GM23338 (cell line): Measurements from ENCODE around the gene UFD1.

Experiments used
- CREB1 ChIP-seq: fragments of 250-450 bp; sonication (Bioruptor Pico); IDR thresholded peaks from 2 replicates; pipeline ENCODE4 v1.5.0; 2020; ENCODE audit warnings: low read depth, mild to moderate bottlenecking, moderate library complexity
- CTCF ChIP-seq, 2 experiments: fragments of 200-600 bp in 1 of 2; sonication (generic) in 1 of 2; conservative IDR thresholded peaks; 2 replicates each; pipeline versions ENCODE4 v1.5.1 to v1.6.1; 2016 to 2017; ENCODE audit warnings: antibody characterized with exemption in 2 of 2, low read depth in 2 of 2, mild to moderate bottlenecking in 2 of 2, moderate library complexity in 1 of 2
- ETS1 ChIP-seq: IDR thresholded peaks from 2 replicates; pipeline ENCODE4 v1.6.1; 2016; ENCODE audit warnings: antibody characterized with exemption
- EZH2 ChIP-seq: fragments of 200-600 bp; sonication (generic); IDR thresholded peaks from one replicate; pipeline ENCODE4 v1.8.0; 2017; ENCODE audit warnings: antibody characterized with exemption, mild to moderate bottlenecking, low read depth; ENCODE audit not compliant: unreplicated experiment
- EZH2phosphoT487 ChIP-seq: fragments of 200-600 bp; sonication (generic); IDR thresholded peaks from one replicate; pipeline ENCODE4 v1.8.1; 2018; ENCODE audit warnings: antibody characterized with exemption; ENCODE audit not compliant: unreplicated experiment
- JUNB ChIP-seq: IDR thresholded peaks from one replicate; pipeline ENCODE4 v1.6.1; 2016; ENCODE audit warnings: antibody characterized with exemption; ENCODE audit not compliant: unreplicated experiment
- NANOG ChIP-seq: IDR thresholded peaks from 2 replicates; pipeline ENCODE4 v1.6.1; 2016; ENCODE audit warnings: antibody characterized with exemption, borderline replicate concordance
- POLR2AphosphoS5 ChIP-seq: IDR thresholded peaks from 2 replicates; pipeline ENCODE4 v1.6.1; 2016; ENCODE audit warnings: antibody characterized with exemption, low read depth
- REST ChIP-seq: IDR thresholded peaks from one replicate; pipeline ENCODE4 v1.6.1; 2018; ENCODE audit warnings: antibody characterized with exemption; ENCODE audit not compliant: unreplicated experiment
- STAT1 ChIP-seq: IDR thresholded peaks from one replicate; pipeline ENCODE4 v1.6.1; 2016; ENCODE audit warnings: antibody characterized with exemption; ENCODE audit not compliant: unreplicated experiment
- ZNF331 ChIP-seq: fragments of 250-450 bp; sonication (Bioruptor Pico); IDR thresholded peaks from 2 replicates; pipeline ENCODE4 v1.5.0; 2020; ENCODE audit warnings: low read depth, mild to moderate bottlenecking, moderate library complexity
- ZNF462 ChIP-seq: fragments of 250-450 bp; sonication (Bioruptor Pico); IDR thresholded peaks from 2 replicates; pipeline ENCODE4 v1.5.0; 2020; ENCODE audit warnings: mild to moderate bottlenecking, moderate library complexity

- no peak for TF ChIP-seq CTCF (conservative IDR thresholded peaks at IDR 0.05; ENCODE audit: low read depth in 2 of 2)
- no peak for TF ChIP-seq EZH2
- no peak for TF ChIP-seq POLR2AphosphoS5
- no peak for TF ChIP-seq EZH2phosphoT487
- no peak for TF ChIP-seq NANOG
- no peak for TF ChIP-seq REST
- TF ChIP-seq STAT1: no peak
- TF ChIP-seq ZNF462 (CRISPR knock-in tag): no peak
- no peak for TF ChIP-seq ETS1
- TF ChIP-seq JUNB: no peak
- no peak for TF ChIP-seq CREB1 (CRISPR knock-in tag)
- TF ChIP-seq ZNF331: no peak
Observed at GRCh38 chr22:19442166-19442565, 36.8 kb downstream of the UFD1 start.
